ENCODE results near the gene KLHL42.
A peak's percentile ranks its signal among the peaks of the same experiment; 100 is the strongest.

Gene KLHL42

GRCh38 chr12:27802511-27802910 lies 22.5 kb downstream of the KLHL42 start:
- POLR2A ChIA-PET, result no interaction called here
- Histone ChIP-seq H3K9me3 (ENCODE audit: control insufficient read depth, insufficient read depth, low read depth, low read length) (no peaks in the 10 kb centered on the region), H3K36me3 (ENCODE audit: control insufficient read depth in 2 of 2, insufficient read depth in 1 of 2, low read length in 2 of 2) (peaks cover 16 to 20% of the 10 kb centered on the region in 2 experiments; a peak in 2 of 3 replicates), H3K4me3 (ENCODE audit: low read depth, low read length) (no peak overlapping the region), H3K4me1 (ENCODE audit: control insufficient read depth, insufficient read depth, low read length) (0 out of 2 replicates have a peak, but pooled peaks cover 2% of the 10 kb centered on the region), H3K27ac (ENCODE audit: extremely low read depth, low read depth, low read length) (no peak overlapping the region)
- no peak for TF ChIP-seq ZNF366 (tag by site-specific recombination; conservative IDR thresholded peaks at IDR 0.05)
- TF ChIP-seq ZNF510 (tag by site-specific recombination; IDR thresholded peaks at IDR 0.05; ENCODE audit: insufficient replicate concordance), result no peak
- no peak for TF ChIP-seq ZNF324 (tag by site-specific recombination; IDR thresholded peaks at IDR 0.05)
- no peak for TF ChIP-seq ZNF704 (tag by site-specific recombination; IDR thresholded peaks at IDR 0.05)
- TF ChIP-seq PRDM10 (tag by site-specific recombination; IDR thresholded peaks at IDR 0.05), result no peak
- CTCF ChIA-PET, result interaction anchor here (1.7 kb wide), 1 partner anchor 18 kb away, joined by 3 read pairs; no protein-coding TSS in a partner anchor

- Histone ChIP-seq H3K27ac (ENCODE audit: extremely low read depth, low read depth, low read length) (no peak overlapping the region), H3K4me1 (ENCODE audit: control insufficient read depth, insufficient read depth, low read length) (0 out of 2 replicates have a peak, but pooled peaks cover 2% of the 10 kb centered on the region), H3K9me3 (ENCODE audit: control insufficient read depth, insufficient read depth, low read depth, low read length) (no peaks in the 10 kb centered on the region), H3K4me3 (ENCODE audit: low read depth, low read length) (no peak overlapping the region), H3K36me3 (ENCODE audit: control insufficient read depth in 2 of 2, insufficient read depth in 1 of 2, low read length in 2 of 2) (peaks cover 13 to 15% of the 10 kb centered on the region in 2 experiments; a peak in 2 of 3 replicates)
- CTCF ChIA-PET, result interaction anchor here (1.7 kb wide), 1 partner anchor 18 kb away, joined by 3 read pairs; no protein-coding TSS in a partner anchor
- POLR2A ChIA-PET, result no interaction called here
- TF ChIP-seq PRDM6 (tag by site-specific recombination; IDR thresholded peaks at IDR 0.05) (peak; percentile 48; the same call in 1 of the 2 replicates), ZNF785 (tag by site-specific recombination; IDR thresholded peaks at IDR 0.05) (no peak), HOXC10 (CRISPR knock-in tag; IDR thresholded peaks at IDR 0.05) (no peak), ZNF10 (tag by site-specific recombination; IDR thresholded peaks at IDR 0.05) (no peak)
These were observed 22.9 kb downstream of the KLHL42 start for GRCh38 chr12:27802936-27803335.

DNA sequence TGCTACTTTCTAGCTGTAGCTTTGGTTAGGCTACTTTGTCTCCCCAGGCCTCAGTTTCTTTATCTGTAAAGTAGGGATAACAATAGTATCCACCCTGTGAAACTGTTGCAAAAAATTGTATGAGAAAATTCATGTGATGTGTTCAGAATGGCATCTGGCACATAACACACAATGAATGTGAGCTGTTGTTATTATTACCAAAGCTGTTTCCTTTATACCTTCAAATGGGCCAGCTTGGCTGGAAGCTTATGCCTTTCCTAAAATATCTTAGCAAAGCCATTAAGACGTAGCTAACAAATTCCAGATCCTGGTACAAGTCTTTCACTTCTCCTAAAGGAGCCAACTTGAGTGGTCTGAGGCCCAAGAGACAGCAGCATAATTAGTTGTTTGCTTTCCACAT lies 25.2 kb downstream of the KLHL42 start:
- no peaks in the 10 kb centered on the region for H3K36me3 ChIP-seq (ENCODE audit: control insufficient read depth in 2 of 2, insufficient read depth in 1 of 2, low read length in 2 of 2)
- ChIA-PET POLR2A (no interaction called here), CTCF (interaction anchor here (0.6 to 2.1 kb wide), 2 partner anchors 16 to 74 kb away, joined by 5 to 10 read pairs; no protein-coding TSS in a partner anchor)
- H3K27ac ChIP-seq (ENCODE audit: extremely low read depth, low read depth, low read length), result no peak overlapping the region
- no peaks in the 10 kb centered on the region for H3K9me3 ChIP-seq (ENCODE audit: control insufficient read depth, insufficient read depth, low read depth, low read length)
- H3K4me1 ChIP-seq (ENCODE audit: control insufficient read depth, insufficient read depth, low read length), result 0 out of 2 replicates have a peak, but pooled peaks cover 2% of the 10 kb centered on the region
- H3K4me3 ChIP-seq (ENCODE audit: low read depth, low read length), result no peak overlapping the region
- TF ChIP-seq ZSCAN30 (tag by site-specific recombination; IDR thresholded peaks at IDR 0.05), result no peak
- TF ChIP-seq ZNF274 (IDR thresholded peaks at IDR 0.05; ENCODE audit: low read length), result no peak
- no peak for TF ChIP-seq ZNF274 (tag by site-specific recombination; IDR thresholded peaks at IDR 0.05; ENCODE audit: borderline replicate concordance)
- TF ChIP-seq ZNF132 (tag by site-specific recombination; IDR thresholded peaks at IDR 0.05; ENCODE audit: borderline replicate concordance), result no peak
- no peak for TF ChIP-seq ZBTB21 (tag by site-specific recombination; IDR thresholded peaks at IDR 0.05)
- no peak for TF ChIP-seq ZNF529 (tag by site-specific recombination; IDR thresholded peaks at IDR 0.05; ENCODE audit: insufficient replicate concordance)
- no peak for TF ChIP-seq ZNF211 (tag by site-specific recombination; IDR thresholded peaks at IDR 0.05; ENCODE audit: low read depth)
- TF ChIP-seq, protein P1, sequence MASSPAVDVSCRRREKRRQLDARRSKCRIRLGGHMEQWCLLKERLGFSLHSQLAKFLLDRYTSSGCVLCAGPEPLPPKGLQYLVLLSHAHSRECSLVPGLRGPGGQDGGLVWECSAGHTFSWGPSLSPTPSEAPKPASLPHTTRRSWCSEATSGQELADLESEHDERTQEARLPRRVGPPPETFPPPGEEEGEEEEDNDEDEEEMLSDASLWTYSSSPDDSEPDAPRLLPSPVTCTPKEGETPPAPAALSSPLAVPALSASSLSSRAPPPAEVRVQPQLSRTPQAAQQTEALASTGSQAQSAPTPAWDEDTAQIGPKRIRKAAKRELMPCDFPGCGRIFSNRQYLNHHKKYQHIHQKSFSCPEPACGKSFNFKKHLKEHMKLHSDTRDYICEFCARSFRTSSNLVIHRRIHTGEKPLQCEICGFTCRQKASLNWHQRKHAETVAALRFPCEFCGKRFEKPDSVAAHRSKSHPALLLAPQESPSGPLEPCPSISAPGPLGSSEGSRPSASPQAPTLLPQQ (tag by site-specific recombination; IDR thresholded peaks at IDR 0.05), result no peak
- TF ChIP-seq ZFP69B (tag by site-specific recombination; IDR thresholded peaks at IDR 0.05), result no peak
- TF ChIP-seq ZNF530 (tag by site-specific recombination; IDR thresholded peaks at IDR 0.05; ENCODE audit: low read depth), result no peak
- no peak for TF ChIP-seq ZFP41 (tag by site-specific recombination; IDR thresholded peaks at IDR 0.05; ENCODE audit: borderline replicate concordance)
- TF ChIP-seq ZNF19 (tag by site-specific recombination; IDR thresholded peaks at IDR 0.05; ENCODE audit: low read depth), result no peak
- no peak for TF ChIP-seq MEIS1 (CRISPR knock-in tag; IDR thresholded peaks at IDR 0.05; ENCODE audit: borderline replicate concordance)

Data from HEK293 (cell line).